HUES64 (cell line): ENCODE measurements around the gene TMEM200A.

ENCODE experiments used
- H3K27ac ChIP-seq: 2 replicates; pipeline ENCODE4 v1.7.0; 2013; ENCODE audit warnings: low read depth, low read length, inconsistent platforms
- H3K27me3 ChIP-seq: 2 replicates; pipeline ENCODE4 v1.6.1; 2013; ENCODE audit warnings: mild to moderate bottlenecking, low read length; ENCODE audit not compliant: insufficient read depth
- H3K36me3 ChIP-seq: 2 replicates; pipeline ENCODE4 v1.6.1; 2013; ENCODE audit warnings: mild to moderate bottlenecking, low read length; ENCODE audit not compliant: insufficient read depth
- H3K4me1 ChIP-seq: 2 replicates; pipeline ENCODE4 v1.6.1; 2013; ENCODE audit warnings: mild to moderate bottlenecking, low read length, moderate library complexity; ENCODE audit not compliant: insufficient read depth
- H3K4me3 ChIP-seq: 2 replicates; pipeline ENCODE4 v1.5.1; 2013; ENCODE audit warnings: mild to moderate bottlenecking, low read length, moderate library complexity
- H3K9ac ChIP-seq: 2 replicates; pipeline ENCODE4 v1.6.1; 2013; ENCODE audit warnings: mild to moderate bottlenecking, low read depth, low read length
- H3K9me3 ChIP-seq: 2 replicates; pipeline ENCODE4 v1.6.1; 2013; ENCODE audit warnings: low read depth, low read length; ENCODE audit not compliant: insufficient read depth
- WGBS: fragments of 150-250, 120-280 bp; methylation state at CpG from one replicate; pipeline ENCODE4 v1.1.7; 2013; ENCODE audit warnings: missing lambda C conversion rate; 5-methylcytosine and 5-hydroxymethylcytosine counted together

The TMEM200A gene

DNA sequence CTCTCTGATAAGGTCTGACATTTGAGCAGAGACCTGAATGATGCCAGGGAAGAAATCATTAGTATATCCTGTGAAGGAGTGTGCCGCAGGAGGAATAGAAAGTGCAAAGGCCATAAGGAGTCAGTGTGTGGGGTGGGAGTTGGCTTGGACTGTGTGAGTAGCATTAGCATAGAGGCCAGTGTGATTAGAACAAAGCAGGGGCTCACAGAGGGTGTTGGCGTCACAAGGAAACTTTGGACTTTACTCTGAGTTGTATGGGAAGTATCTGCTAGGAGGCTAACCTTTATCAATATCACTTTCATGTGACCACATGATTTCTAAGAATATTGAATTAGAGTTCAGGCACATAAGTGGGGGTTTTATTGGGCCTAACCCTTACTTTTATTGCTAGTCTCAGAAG, 12.1 kb downstream of the TMEM200A start:
- no peak overlapping the region for H3K9ac ChIP-seq
- H3K27ac ChIP-seq = no peak overlapping the region
- WGBS = 75% methylated on average over 2 of the region's 2 CpGs
- no peak overlapping the region for H3K4me3 ChIP-seq
- no peaks in the 10 kb centered on the region for H3K9me3 ChIP-seq
- peaks cover 22% of the 10 kb centered on the region; the same call in 1 of the 2 replicates for H3K4me1 ChIP-seq
- H3K27me3 ChIP-seq = no peaks in the 10 kb centered on the region
- no peaks in the 10 kb centered on the region for H3K36me3 ChIP-seq

DNA sequence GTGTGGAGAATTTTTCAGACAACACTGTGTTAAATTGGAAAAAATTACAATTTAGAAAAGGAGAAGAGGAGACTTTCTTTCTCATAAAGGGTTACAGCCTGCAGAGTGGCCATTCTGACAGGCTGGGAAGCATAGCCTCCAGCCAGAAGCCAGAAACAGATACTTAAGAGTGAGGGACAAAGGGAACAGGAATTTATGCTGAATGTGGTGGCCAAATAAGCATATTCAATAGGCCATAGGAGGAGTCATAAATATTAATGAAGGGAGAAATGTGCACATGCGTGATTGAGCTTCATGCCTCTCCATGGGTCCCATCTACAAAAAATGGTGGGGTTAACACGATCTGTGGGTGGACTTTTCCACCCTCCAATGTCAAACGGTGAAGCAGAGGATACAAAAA, 13.4 kb downstream of the TMEM200A start:
- Histone ChIP-seq H3K4me3 (no peak overlapping the region), H3K27me3 (no peaks in the 10 kb centered on the region), H3K4me1 (peaks cover 11% of the 10 kb centered on the region; the same call in 1 of the 2 replicates), H3K9me3 (no peaks in the 10 kb centered on the region), H3K27ac (no peak overlapping the region), H3K36me3 (no peaks in the 10 kb centered on the region), H3K9ac (no peak overlapping the region)
- 97% methylated on average over 3 of the region's 3 CpGs for WGBS

GRCh38 chr6:130381012-130381411, 15.2 kb downstream of the TMEM200A start:
- no peaks in the 10 kb centered on the region for H3K27me3 ChIP-seq
- no peaks in the 10 kb centered on the region for H3K36me3 ChIP-seq
- H3K27ac ChIP-seq = no peak overlapping the region
- H3K9me3 ChIP-seq = no peaks in the 10 kb centered on the region
- no peak overlapping the region for H3K9ac ChIP-seq
- H3K4me3 ChIP-seq = no peak overlapping the region
- H3K4me1 ChIP-seq = peaks cover 22% of the 10 kb centered on the region

GRCh38 chr6:130381459-130382380, 15.9 kb downstream of the TMEM200A start:
- 92% methylated on average over 7 of the region's 7 CpGs for WGBS
- no peaks in the 10 kb centered on the region for H3K27me3 ChIP-seq
- H3K36me3 ChIP-seq = no peaks in the 10 kb centered on the region
- H3K27ac ChIP-seq = no peak overlapping the region
- H3K9me3 ChIP-seq = no peaks in the 10 kb centered on the region
- H3K4me3 ChIP-seq = no peak overlapping the region
- no peak overlapping the region for H3K9ac ChIP-seq
- H3K4me1 ChIP-seq = peaks cover 25% of the 10 kb centered on the region

GRCh38 chr6:130382872-130383490, 17.2 kb downstream of the TMEM200A start:
- no peak overlapping the region for H3K4me3 ChIP-seq
- peaks cover 19% of the 10 kb centered on the region for H3K4me1 ChIP-seq
- H3K27ac ChIP-seq = no peak overlapping the region
- no peak overlapping the region for H3K9ac ChIP-seq
- no peaks in the 10 kb centered on the region for H3K27me3 ChIP-seq
- no peaks in the 10 kb centered on the region for H3K9me3 ChIP-seq
- WGBS = 94% methylated on average over 8 of the region's 9 CpGs
- H3K36me3 ChIP-seq = no peaks in the 10 kb centered on the region

GRCh38 chr6:130385064-130385695, 19.4 kb downstream of the TMEM200A start:
- H3K9me3 ChIP-seq = no peaks in the 10 kb centered on the region
- no peak overlapping the region for H3K9ac ChIP-seq
- H3K4me1 ChIP-seq = peaks cover 16% of the 10 kb centered on the region
- H3K27ac ChIP-seq = no peak overlapping the region
- no peaks in the 10 kb centered on the region for H3K36me3 ChIP-seq
- H3K27me3 ChIP-seq = no peaks in the 10 kb centered on the region
- H3K4me3 ChIP-seq = no peak overlapping the region
- 88% methylated on average over 5 of the region's 5 CpGs for WGBS

DNA sequence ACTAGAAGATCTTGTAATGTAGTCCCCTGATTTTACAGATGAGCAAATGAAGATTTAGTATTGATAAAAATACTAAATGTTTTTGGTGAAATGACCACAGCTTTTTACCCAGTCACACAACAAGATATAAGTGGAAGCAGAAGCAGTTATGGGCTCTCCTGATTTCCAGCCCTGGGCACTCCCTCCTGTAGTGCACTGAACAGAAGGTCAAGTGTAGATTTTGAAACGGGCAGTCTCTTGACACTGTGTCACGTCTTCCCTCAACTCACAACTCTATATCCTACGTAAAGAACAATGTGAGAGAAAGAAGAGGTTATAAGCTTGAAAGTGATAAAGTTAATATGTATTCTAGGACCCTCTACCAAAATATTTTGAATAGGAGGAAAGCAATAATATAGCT, 23.3 kb downstream of the TMEM200A start:
- no peaks in the 10 kb centered on the region for H3K36me3 ChIP-seq
- H3K4me1 ChIP-seq = peaks cover 19% of the 10 kb centered on the region
- H3K4me3 ChIP-seq = no peak overlapping the region
- no peak overlapping the region for H3K9ac ChIP-seq
- WGBS = 100% methylated on average over 1 of the region's 3 CpGs
- H3K27me3 ChIP-seq = no peaks in the 10 kb centered on the region
- no peak overlapping the region for H3K27ac ChIP-seq
- no peaks in the 10 kb centered on the region for H3K9me3 ChIP-seq

DNA sequence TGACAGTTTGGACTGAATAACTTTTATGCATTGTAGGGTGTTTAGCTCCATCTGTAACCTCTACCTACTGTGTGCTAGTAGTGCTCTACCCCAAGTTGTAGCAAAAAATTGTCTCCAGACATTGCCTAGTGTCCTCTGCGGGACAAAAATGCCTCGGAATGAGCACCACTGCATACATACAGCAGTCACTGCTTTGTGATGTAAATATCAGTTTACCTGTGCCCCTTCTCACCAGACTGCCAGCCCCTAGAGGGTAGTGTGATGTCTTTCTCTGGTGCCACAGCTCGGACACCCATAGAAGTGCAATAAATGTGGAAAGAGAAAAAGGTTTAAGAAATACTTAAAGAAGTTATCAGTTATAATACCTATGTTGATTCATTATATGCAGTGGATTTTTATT, 25.1 kb downstream of the TMEM200A start:
- H3K4me1 ChIP-seq = peaks cover 8% of the 10 kb centered on the region; the same call in 1 of the 2 replicates
- WGBS = 90% methylated on average over 3 of the region's 3 CpGs
- H3K27ac ChIP-seq = no peak overlapping the region
- no peaks in the 10 kb centered on the region for H3K27me3 ChIP-seq
- H3K36me3 ChIP-seq = no peaks in the 10 kb centered on the region
- no peak overlapping the region for H3K4me3 ChIP-seq
- no peaks in the 10 kb centered on the region for H3K9me3 ChIP-seq
- no peak overlapping the region for H3K9ac ChIP-seq

DNA sequence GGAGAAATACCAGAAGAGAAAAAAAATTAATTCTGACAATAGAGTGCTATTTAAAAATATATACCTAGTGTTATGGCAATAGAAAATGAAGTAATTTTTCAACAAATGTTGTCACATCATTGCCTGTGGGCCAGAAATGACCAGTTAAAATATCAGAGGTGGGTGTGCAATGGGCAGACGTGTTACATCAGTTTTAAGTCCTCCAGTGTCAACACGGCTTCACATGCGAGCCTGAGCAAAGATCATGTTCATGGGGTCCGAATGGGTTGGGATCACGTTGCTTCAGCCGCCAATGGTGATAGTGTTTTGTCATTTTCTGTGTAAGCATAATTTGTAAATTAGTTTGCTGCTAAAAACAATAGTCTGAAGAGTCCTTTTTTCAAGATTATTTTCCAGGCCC, 27.5 kb downstream of the TMEM200A start:
- Histone ChIP-seq H3K4me3 (no peak overlapping the region), H3K36me3 (no peaks in the 10 kb centered on the region), H3K9me3 (no peaks in the 10 kb centered on the region), H3K27me3 (no peaks in the 10 kb centered on the region), H3K4me1 (peaks cover 4% of the 10 kb centered on the region; the same call in 1 of the 2 replicates), H3K27ac (no peak overlapping the region), H3K9ac (no peak overlapping the region)
- 94% methylated on average over 6 of the region's 6 CpGs for WGBS

DNA sequence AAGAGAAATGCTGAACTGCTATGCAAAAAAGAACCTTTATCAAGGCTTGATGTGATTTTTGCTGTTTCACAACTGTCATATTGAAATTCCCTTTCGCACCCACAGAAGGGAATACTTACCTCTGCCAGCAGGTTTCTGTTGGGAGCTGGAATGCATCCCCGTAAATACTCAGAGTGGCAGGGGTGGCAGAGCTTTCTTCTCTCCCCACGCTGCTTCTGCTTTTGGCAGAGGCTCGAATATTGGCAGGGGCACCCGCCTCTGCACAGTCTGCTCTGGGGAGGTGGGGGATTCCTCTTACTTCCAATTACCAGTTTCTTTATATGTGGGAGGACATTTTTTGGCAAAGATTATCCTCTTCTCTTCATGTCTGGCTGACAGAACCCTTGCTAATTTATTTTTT, 28.4 kb downstream of the TMEM200A start:
- Histone ChIP-seq H3K36me3 (no peaks in the 10 kb centered on the region), H3K4me3 (no peak overlapping the region), H3K9ac (no peak overlapping the region), H3K27me3 (no peaks in the 10 kb centered on the region), H3K4me1 (peaks cover 4% of the 10 kb centered on the region; the same call in 1 of the 2 replicates), H3K9me3 (no peaks in the 10 kb centered on the region), H3K27ac (no peak overlapping the region)
- WGBS = 98% methylated on average over 2 of the region's 5 CpGs

DNA sequence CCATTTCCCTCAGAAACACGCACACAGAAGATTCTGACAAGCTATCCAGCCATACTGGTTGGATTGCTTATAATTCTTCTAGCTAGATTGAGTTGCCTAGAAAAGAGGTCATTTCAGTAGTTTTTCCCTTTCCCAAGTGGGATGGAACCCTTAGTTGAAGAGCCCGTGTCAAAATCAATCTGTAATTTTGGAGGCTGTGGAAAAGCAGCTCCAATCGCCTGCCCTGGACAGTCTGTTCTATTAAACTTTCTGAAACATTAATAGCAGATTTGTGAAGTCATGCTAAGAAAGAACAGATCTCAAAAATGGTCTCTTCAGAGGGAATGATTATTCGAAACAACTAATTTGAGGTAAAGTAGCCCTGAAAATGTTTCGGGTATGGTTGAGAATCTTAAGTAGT, 29.3 kb downstream of the TMEM200A start:
- H3K36me3 ChIP-seq = no peaks in the 10 kb centered on the region
- H3K27ac ChIP-seq = no peak overlapping the region
- H3K9ac ChIP-seq = no peak overlapping the region
- H3K4me3 ChIP-seq = no peak overlapping the region
- 99% methylated on average over 4 of the region's 5 CpGs for WGBS
- no peaks in the 10 kb centered on the region for H3K9me3 ChIP-seq
- no peaks in the 10 kb centered on the region for H3K27me3 ChIP-seq
- H3K4me1 ChIP-seq = peaks cover 4% of the 10 kb centered on the region; the same call in 1 of the 2 replicates
